GM18868 (cell line): ENCODE results near the gene PPARD.
"Not testable (repeated sequence)": the region's sequence is repeated elsewhere in the genome, so short reads cannot be mapped to it uniquely, and the experiment has no call there.

Source experiments
- ATAC-seq: cut with Tn5 transposase; IDR thresholded peaks from one replicate; pipeline ENCODE4 v1.9.1; 2021; ENCODE audit warnings: mild to moderate bottlenecking, moderate library complexity; ENCODE audit not compliant: unreplicated experiment

The PPARD gene

DNA sequence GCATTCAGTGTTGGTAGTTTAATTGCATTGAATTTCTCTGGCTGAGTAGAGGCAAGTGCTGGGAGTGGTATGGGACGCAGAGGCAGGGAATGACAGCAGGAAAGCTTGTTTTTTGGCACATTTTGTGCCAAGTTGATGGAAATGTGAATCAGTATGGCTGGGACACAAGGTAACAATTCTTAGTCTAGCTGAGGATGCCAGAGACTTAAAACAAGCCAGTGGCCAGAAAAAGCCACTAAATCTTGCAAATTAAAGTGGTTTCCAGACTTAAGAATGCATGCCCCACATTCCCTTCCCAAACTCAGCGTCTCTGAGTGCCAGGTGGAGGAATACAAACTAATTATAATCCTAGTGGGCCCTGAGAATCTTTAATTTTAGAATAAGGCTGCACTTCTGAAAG lies 35.9 kb downstream of the PPARD start:
- no peak for ATAC-seq

DNA sequence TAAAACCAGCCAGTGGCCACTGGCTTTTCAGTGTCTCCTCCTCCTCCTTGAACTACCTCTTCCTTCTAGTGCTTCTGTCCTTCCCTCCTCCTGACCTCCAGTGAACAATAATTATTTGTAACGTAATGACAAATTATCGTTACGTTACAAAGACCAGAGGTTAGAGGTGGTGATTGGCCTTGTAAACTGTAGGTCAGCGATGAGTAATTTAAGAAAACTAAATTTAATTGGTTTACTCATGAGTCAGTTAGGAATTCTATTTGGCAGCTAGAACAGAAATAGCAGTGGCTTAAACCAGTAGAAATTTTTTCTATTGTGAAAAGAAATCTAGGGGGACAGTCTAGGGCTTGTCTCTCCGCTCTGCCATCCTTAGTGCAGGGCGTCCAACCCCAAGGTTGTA lies 38.8 kb downstream of the PPARD start:
- no peak for ATAC-seq

DNA sequence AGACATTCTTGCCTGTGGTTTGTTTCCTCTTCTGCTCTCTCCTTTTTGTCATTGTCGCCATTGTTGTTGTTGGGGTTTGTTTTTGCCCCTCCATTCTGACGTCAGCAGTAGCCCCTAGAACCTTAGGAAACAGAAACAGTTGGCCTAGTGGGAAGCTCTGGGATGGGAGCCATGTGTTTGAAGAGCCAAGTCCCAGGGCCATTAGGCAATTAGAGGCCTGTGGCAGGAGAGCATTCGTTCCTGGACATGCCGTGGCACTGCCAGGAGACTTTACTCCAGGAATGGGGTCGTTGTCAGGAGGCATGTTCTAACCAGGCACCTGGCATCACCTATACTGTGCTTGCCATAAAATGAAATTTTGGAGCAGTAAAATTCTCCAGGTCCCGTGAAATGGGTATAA lies 39.7 kb downstream of the PPARD start:
- ATAC-seq, result no peak

DNA sequence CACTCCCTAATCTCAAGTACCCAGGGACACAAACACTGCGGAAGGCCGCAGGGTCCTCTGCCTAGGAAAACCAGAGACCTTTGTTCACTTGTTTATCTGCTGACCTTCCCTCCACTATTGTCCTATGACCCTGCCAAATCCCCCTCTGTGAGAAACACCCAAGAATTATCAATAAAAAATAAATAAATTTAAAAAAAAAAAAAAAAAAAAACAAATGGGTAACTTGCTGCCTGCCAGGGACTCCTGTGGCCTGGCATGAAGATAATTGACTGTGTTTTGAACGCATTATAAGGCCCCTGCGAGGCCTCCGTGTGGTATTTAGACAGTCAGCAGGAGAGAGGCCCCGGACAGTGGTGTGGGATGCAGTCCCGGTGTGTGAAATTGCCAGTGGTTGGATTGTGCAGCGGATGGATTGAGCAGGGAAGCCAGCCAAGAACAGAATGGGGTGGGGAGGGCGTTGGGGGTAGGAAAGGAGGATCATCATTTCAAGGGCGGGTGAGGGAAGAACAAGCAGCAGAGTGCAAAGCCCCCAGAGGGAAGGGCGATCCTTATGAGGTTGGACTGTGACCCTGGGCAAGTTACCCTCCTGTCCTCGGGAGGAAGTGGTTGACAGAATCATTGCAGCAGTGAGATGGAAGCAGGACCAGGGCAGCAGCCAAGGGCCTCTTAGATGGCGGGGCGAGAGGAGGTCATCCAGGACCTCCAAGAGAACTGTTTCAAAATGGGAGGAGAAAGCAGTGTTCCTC lies 43.3 kb downstream of the PPARD start:
- no peak for ATAC-seq

DNA sequence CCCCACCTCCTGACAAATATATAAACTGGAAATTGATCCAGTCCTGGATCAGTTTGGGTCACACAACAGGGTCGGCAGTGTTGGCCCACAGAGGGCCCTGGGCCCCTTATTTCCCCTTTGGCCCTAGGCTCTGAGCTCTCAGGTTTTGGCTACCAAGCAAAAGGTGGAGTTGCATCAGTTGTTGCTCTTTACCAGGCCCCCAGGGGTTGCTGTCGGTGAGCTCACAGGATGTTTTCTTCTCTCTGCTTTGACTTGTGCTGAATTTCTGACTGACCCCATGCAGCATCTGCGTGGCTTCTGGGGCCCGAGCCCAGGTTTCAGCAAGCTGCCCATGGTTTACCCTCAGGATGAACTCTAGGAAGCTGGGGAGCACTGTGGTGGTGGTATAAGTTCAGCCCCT lies 44.6 kb downstream of the PPARD start:
- no peak for ATAC-seq

DNA sequence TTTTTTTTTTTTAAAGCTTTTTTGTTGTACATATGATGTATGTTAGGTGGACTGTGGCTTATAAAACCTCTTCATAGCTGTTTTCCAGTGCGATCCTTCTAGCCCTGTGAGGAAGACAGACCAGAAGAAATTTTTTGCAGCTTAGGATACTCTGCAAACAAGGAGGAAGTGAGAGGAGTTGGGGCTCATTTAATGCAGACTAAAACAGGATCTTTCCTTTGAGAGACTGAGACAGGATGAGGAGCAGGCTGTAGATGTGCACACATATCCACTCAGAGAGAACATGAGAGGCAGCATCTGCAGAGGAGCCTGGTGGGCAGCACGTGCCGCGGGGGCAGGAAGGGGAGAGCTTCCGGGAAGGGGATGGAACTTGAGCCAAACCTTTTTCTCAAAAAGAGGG lies 45.7 kb downstream of the PPARD start:
- ATAC-seq, result no peak

DNA sequence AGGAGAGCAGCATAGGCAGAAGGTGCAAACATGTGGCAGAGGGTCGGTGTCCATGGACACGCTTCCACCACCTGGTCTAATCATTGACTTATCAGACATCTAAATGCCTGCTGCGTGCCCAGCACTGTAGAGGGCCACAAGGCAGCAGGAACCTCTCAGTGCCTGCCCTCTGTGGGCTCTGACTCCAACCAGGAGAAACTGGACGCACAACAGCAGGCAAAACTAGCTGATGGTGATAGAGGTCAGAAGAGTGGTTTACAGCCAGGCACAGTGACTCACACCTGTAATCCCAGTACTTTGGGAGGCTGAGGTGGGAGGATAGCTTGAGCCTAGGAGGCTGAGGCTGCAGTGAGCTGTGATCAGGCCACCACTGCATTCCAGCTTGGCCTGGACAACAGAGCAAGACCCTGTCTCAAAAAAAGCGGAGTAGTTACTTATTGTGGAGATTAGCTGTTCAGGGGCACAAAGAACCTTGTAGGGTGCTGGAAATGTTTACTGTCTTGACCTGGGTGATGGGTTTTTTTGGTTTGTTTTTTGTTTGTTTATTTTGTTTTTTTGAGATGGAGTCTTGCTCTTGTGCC lies 46.5 kb downstream of the PPARD start:
- no peak for ATAC-seq

DNA sequence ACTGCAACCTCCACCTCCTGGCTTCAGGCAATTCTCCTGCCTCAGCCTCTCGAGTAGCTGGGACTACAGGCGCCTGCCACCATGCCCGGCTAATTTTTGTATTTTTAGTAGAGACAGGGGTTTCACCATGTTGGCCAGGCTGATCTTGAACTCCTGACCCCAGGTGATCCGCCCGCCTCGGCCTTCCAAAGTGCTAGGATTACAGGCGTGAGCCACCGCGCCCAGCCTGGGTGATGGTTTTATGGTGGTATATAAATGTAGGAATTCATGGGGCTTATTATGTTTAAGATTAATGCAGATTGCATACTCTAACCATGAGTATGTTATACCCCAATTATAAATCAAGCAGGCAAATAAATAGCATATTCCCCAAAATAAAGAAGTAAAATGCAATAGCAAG lies 47.0 kb downstream of the PPARD start:
- not testable (repeated sequence) for ATAC-seq

DNA sequence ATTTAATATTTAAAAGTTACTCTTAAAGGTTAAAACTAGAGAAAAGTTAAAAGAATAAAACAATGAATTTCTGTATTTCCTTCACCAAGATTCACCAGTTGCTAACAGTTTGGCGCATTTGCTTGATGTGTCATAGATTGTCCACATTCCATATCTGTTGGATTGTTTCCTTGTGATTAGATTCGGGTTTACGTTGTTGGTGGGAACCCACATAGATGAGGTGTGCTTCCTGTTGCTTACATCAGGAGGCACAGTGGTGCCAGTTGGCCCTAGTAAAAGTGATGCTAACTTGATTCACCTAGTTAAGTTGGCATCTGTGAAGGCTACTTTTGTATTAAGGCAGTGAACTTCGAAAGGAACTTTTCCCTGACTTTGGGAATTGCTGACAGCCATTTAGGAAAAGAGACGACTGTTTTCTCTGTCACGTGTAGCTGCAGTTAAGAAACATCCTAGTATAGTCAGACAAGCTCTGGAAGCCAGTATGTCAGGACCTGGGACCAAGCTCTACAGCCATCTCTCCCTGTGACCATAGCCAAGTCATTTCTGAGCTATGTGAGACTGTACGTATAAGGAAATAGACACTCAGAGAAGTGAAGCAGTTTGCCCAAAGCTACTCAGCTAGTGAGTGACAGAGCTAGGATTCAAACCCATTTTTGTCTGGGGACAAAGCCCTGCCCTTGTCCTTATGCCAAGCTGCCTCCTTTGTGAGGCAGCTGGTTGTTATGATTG lies 49.0 kb downstream of the PPARD start:
- no peak for ATAC-seq

DNA sequence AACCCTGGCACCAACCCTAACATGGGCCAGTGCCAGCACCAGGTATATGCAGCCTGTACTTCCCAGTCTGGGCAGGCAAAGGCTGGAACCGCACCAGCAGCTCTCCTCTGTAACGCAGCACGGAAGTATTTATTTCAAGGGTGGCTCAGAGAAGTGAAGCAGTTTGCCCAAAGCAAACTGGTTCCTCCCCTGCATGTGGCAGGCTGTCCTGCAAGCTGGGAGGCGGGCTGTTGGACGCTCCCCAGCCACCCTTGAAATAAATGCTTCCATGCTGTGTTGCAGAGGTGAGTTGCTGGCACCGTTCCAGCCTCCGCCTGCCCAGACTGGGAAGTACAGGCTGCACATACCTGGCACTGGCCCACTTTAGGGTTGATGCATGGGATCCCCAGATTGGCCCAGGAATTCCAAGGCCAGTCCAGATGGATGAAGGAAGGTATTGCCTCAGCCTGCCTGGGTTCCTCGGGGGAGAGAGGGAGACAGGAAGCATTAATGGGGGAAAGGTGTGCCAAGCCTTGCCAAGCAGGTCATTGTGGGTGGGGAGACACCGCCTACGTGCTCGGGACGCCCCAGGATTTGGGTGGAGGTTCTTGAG lies 49.8 kb downstream of the PPARD start:
- no peak for ATAC-seq

DNA sequence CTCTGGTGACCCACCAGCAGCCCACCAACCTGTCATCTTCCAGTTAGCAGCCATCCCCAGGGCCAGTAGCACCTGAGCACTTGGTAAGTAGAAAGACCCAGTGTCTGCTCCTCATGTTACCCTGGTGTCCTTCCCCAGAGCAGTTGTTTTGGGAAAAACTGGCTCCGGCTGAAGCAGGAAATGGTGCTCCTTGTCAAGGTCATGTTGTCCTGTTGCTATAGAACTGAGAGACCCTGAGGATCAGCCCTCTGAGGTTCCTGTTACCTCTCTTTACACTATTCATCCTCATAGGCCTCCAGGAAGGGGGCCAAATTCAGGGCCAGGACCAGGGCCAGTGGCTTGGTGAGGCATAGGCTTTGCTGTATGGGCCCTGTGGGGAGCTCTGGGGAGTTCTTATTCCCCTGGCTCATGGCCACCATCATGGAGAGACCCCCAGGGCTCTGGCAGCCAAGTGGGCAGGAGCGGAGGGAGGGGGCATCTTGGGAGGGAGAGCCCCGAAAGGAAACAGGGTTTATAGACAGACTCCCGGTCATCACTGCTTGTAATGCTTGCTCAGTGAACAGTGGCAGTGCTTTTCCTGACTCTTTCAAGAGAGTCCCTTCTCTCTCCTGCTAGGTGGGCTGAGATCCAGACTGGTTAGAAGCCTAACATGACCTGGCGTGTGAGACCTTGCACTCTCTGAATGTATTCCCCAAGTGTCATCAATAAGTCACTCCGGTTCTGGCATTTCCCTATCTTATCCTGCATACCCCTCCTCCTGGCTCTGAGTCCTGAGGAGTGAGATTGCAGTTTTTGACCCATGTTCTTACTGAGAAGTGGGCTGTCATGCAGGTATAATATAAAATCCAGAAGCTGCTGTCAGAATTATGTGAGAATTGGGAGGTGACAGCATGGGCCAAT lies 50.7 kb downstream of the PPARD start:
- no peak for ATAC-seq

DNA sequence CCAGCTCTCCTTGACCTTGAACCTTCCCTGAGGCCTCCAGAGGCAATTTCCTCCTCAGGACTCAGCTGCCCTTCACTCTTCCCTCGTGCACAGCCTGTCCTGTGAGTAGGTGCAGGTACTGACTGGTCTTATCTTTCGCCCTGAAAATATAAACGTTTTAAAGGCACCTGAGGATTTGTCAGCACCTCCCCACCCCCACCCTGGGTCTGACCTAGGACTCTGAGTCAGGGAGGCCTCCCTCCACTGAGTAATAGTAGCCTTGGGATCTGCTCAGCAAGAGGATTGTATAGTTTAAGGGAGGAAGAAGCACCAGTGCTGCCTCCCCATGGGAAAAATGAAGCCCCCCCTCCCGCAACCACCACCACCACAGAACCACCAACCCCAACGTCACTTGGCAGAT lies 54.6 kb downstream of the PPARD start:
- ATAC-seq, result no peak

DNA sequence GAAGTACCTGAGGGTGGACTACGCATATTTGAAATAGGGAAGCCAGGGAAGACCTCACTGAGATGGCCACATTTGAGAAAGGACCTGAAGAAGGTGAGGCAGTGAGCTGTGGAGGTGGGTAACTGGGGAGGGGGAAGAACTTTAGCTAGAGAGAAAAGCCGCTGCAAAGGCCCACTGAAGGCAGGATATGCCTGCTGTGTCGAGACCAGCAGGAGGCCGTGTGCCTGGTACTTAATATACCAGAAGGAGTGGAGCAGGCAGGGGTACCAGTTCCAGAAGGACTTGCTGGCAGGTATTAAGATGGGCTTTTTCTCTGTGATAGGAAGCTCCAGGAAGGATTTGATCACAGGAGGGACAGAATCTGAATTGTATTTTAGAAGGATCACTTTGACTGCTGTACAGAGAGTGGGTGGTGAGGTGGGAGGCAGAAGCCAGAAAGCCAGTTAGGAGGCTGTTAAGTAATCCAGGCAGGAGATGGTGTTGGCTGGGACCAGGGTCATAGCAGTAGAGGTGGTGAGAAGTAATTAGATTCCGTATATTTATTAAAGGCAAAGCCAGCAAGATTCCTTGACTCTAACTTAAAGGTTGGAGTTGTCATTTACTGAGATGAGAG lies 55.6 kb downstream of the PPARD start:
- ATAC-seq, result no peak

DNA sequence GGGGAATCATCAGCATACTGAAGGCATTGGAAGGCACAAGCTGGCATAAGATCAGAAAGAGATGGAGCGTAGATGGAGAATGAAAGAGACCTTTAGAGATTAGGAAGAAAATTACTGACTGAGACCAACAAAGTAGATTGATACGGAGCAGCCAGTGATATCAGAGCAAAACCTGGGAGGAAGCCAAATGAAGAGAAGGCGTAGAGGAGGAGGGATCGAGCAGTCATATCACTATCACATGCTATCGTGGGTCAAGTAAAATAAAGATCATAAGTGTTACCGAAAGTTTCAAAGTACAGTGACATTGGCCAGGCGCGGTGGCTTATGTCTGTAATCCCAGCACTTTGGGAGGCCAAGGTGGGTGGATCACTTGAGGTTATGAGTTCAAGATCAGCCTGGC lies 56.2 kb downstream of the PPARD start:
- ATAC-seq, result no peak

DNA sequence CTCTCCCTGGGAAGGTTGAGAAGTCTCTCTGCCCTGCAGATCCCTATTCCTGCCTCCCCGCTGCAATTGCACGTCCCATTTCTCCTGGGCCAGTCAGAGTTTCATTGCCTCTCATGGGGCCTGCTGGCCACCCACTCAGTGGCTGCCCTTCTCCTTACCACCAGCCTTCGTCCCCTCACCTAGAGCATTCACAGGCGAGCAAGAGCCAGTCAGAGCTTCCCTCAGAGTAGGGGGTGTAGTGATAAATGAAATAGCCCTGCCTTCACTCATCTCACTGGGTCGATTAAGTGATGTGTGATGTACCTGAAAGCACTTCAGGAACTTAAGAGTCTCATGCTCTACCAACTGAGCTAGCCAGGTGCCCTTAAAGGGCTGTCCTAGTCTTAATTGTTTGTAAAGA lies 57.8 kb downstream of the PPARD start:
- ATAC-seq, result no peak

DNA sequence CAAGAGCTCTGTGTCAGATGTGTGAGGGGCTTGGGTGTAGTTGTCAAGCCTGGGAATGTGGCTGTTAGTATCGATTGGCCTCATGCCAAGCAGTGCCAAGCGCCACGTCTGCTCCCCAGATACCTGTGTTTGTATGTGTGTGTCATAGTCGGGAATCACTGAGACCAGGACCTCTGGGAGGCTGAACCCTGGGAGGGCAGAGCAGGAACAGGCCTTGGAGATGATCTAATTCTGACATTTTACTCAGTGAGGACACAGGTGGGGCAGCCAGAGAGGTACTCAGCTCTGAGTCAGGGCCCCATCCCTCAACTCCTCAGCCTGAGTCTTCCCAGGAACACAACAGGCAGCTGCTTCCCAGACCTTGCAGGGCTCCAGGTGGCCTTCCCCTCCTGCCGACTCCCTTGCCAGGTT lies 58.5 kb downstream of the PPARD start:
- ATAC-seq, result no peak

DNA sequence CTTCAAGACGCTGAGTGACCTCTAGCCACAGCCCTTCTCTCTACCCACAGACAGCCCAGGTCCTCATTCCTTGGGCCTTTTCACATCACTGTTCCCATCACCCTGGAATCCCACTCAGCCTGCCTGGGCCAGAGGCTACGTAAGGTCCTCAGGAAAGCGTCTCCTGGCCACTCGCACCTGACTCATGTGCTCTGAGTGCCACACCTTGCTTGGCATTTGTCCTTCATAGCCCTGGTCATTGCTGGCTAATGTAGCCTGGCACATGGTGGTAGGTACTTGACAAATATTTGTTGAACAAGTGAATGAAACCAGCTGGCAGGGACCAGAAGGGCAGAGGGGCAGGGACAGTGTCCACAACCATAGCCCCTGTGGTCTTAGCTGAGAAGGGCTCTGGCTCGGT lies 59.2 kb downstream of the PPARD start:
- no peak for ATAC-seq

DNA sequence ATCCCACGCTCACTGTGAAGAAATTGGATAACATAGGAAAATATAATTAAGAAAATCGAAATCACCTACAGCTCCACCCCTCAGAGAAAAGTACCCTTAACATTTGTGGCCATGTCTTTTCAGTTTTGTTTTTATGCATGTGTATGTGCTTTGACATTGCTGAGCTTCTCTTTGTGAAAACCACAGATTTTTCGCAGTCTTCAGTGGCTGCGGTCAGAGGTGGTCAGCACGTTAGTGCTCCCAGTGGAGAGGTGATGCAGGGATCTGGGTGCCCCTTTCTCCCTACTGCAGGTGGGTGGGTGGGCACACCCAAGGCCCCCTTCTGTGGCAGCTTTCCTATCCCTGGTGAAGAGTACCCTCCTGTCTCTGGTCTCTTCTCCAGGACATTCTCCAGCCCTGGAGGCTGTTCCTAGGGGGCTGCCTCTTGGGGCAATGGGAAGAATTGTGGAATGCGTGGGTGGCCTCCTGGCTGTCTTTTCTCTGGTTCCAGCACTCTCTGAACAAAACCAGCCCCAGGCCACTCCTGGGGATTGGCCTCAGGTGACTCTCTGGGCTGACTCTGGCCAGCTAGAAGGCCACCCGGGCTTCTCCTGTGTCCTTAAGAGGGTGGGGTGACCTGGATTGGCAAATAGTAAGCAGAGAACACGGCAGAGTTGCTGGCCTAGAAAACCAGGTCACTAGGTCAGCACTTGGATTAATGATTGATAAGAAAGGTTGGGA lies 59.9 kb downstream of the PPARD start:
- no peak for ATAC-seq

DNA sequence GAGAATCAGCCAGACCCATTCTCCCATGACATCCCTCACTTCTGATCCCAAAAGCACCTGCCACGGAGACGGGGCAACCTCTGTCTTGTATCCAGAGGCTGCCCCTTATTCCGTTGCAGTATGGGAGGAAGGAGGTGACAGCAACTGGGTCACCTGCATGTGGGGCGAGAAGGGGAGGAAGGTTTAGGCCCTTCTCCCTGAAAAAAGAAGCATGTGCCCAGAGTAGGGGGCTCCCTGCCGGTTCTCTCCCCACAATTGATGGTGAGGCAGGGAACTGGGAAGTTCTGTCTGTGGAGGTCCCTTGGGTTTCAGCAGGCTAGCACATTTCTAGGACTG lies 60.5 kb downstream of the PPARD start:
- ATAC-seq, result no peak
